ENCODE results near the gene NCOA7. TPM values are rescaled to one million over a fixed set of nuclear protein-coding genes. Genes with fewer than 3 reads are reported as not detected.
"Not testable (repeated sequence)": the region's sequence is repeated elsewhere in the genome, so short reads cannot be mapped to it uniquely, and the experiment has no call there.

NCOA7 gene
- total and polyA plus RNA-seq, 8 donors = 7.4 to 66.7 (median 14.1) TPM

DNA sequence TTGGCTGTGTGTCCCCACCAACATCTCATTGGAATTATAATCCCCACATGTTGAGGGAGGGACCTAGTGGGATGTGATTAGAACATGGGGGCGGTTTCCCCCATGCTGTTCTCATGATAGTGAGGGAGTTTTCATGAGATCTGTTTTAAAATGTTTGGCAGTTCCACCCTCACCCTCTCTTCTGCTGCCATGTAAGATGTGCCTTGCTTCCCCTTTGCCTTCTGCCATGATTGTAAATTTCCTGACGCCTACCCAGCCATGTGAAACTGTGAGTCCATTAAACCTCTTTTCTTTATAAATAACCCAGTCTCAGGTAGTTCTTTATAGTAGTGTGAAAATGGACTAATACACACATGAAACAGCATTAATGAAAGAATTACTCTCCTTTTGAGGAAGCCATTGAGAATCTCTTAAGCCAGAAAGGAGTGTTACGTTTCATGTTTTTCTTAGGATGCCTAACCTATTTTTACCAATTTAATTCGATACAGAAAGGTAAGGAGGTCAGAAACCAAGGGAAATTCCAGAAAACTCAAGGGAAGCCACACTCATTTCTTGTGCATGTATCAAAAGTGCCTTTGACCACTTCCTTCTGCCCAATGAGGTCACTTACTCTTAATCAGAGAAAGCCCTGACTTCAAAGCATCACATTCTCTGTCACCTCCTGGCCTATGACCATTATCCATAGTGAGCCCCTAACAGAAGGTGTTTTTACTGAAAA lies 141.1 kb downstream of the NCOA7 start:
- H3K4me1 ChIP-seq = no peaks in the 10 kb centered on the region
- no peak for ATAC-seq
- no peak overlapping the region for H3K4me3 ChIP-seq
- no peak overlapping the region for H3K27ac ChIP-seq
- WGBS, 2 donors = 92 to 93% methylated on average over 4 of the region's 4 CpGs
- no peaks in the 10 kb centered on the region for H3K27me3 ChIP-seq
- no peak for FAIRE-seq
- intact Hi-C loops (cut with DNase I) = no loop called here
- TF ChIP-seq CTCF (IDR thresholded peaks at IDR 0.05) = no peak
- H3K36me3 ChIP-seq = peaks cover 0 to 12% (median 4%) of the 10 kb centered on the region in 3 donors
- no peaks in the 10 kb centered on the region for H3K9me3 ChIP-seq
- DNase-seq = no peak

DNA sequence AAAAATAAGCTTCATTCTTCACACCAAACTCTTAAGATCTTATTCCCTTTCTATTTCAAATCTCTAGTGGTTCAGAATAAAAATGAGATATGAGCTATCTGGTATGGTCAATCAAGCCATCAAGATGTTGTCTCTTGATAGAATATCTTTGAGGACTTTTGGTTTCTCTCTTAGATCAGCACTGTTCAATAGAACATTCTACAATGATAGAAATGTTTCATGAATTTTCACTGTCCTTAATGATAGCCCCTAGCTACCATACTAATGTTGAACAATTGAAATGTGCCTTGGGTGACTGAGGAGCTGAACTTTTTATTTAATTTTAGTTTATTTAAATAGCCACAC lies 141.7 kb downstream of the NCOA7 start:
- ATAC-seq = no peak
- intact Hi-C loops (cut with DNase I) = no loop called here
- Histone ChIP-seq H3K27me3 (no peaks in the 10 kb centered on the region), H3K27ac (no peak overlapping the region), H3K9me3 (no peaks in the 10 kb centered on the region), H3K4me1 (no peaks in the 10 kb centered on the region), H3K36me3 (peaks cover 0 to 12% (median 4%) of the 10 kb centered on the region in 3 donors), H3K4me3 (no peak overlapping the region)
- no peak for FAIRE-seq
- no peak for TF ChIP-seq CTCF (IDR thresholded peaks at IDR 0.05)
- DNase-seq = no peak

DNA sequence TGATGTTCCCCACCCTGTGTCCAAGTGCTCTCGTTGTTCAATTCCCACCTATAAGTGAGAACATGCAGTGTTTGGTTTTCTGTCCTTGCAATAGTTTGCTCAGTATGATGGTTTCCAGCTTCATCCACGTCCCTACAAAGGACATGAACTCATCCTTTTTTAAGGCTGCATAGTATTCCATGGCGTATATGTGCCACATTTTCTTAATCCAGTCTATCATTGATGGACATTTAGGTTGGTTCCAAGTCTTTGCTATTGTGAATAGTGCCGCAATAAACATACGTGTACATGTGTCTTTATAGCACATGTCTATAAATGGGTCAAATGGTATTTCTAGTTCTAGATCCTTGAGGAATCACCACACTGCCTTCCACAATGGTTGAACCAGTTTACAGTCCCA lies 144.8 kb downstream of the NCOA7 start:
- H3K27ac ChIP-seq; H3K27me3 ChIP-seq; H3K9me3 ChIP-seq; H3K4me1 ChIP-seq; ATAC-seq; H3K4me3 ChIP-seq; intact Hi-C loops (cut with DNase I); H3K36me3 ChIP-seq; FAIRE-seq; DNase-seq: not testable (repeated sequence)
- WGBS, 2 donors = 77 to 79% methylated on average over 5 of the region's 5 CpGs

GRCh38 chr6:125939026-125939425 lies 148.3 kb downstream of the NCOA7 start:
- TF ChIP-seq CTCF (IDR thresholded peaks at IDR 0.05) = no peak
- intact Hi-C loops (cut with DNase I) = no loop called here
- Histone ChIP-seq H3K9me3 (no peaks in the 10 kb centered on the region), H3K27ac (no peak overlapping the region), H3K27me3 (no peaks in the 10 kb centered on the region), H3K4me3 (no peak overlapping the region), H3K36me3 (no peaks in the 10 kb centered on the region), H3K4me1 (peaks cover 8 to 29% (median 22%) of the 10 kb centered on the region in 3 donors)
- 83 to 88% methylated on average over 1 of the region's 1 CpG for WGBS, 2 donors
- no peak for FAIRE-seq
- ATAC-seq = no peak
- DNase-seq = no peak

- Histone ChIP-seq H3K4me1 (peaks cover 10 to 34% (median 29%) of the 10 kb centered on the region in 3 donors), H3K27me3 (no peaks in the 10 kb centered on the region), H3K4me3 (no peak overlapping the region), H3K36me3 (no peaks in the 10 kb centered on the region), H3K9me3 (no peaks in the 10 kb centered on the region), H3K27ac (no peak overlapping the region)
- WGBS, 2 donors = 72 to 76% methylated on average over 2 of the region's 2 CpGs
- FAIRE-seq (no peak), ATAC-seq (no peak), DNase-seq (no peak)
- intact Hi-C loops (cut with DNase I) = no loop called here
- TF ChIP-seq CTCF (IDR thresholded peaks at IDR 0.05) = no peak
Measured at GRCh38 chr6:125939791-125940190, 149.0 kb downstream of the NCOA7 start.

All from pancreas (tissue), 10 donors.